ENCODE data around the gene HEXB.
"Not testable (repeated sequence)": the region's sequence is repeated elsewhere in the genome, so short reads cannot be mapped to it uniquely, and the experiment has no call there.

The HEXB gene

GRCh38 chr5:74738406-74738805 lies 53.4 kb downstream of the HEXB start:
- no peak for DNase-seq (ENCODE audit: low spot score)

- not testable (repeated sequence) for DNase-seq (ENCODE audit: low spot score)
These were observed 63.7 kb downstream of the HEXB start for GRCh38 chr5:74748742-74749141.

GRCh38 chr5:74761241-74761640 lies 76.2 kb downstream of the HEXB start:
- no peak for DNase-seq (ENCODE audit: low spot score)

GRCh38 chr5:74762599-74762998 lies 77.6 kb downstream of the HEXB start:
- no peak for DNase-seq (ENCODE audit: low spot score)

GRCh38 chr5:74763504-74763903 lies 78.5 kb downstream of the HEXB start:
- no peak for DNase-seq (ENCODE audit: low spot score)

- DNase-seq (ENCODE audit: low spot score) = no peak
These were observed 80.2 kb downstream of the HEXB start for GRCh38 chr5:74765201-74765600.

- DNase-seq (ENCODE audit: low spot score) = no peak
These were observed 80.9 kb downstream of the HEXB start for GRCh38 chr5:74765929-74766328.

GRCh38 chr5:74766418-74766848 lies 81.4 kb downstream of the HEXB start:
- DNase-seq (ENCODE audit: low spot score) = peak; percentile 72

- DNase-seq (ENCODE audit: low spot score) = peak; percentile 92
These were observed 82.0 kb downstream of the HEXB start, which contains the start of the genes GFM2 and NSA2 for GRCh38 chr5:74766849-74767578. TSS of gene GFM2 (minus strand) at chr5:74767117. CDS start at chr5:74763742, 3,375 bp downstream. TSS of gene NSA2 (plus strand) at chr5:74767249. CDS start at chr5:74767361, 112 bp downstream.

- peak; percentile 30 for DNase-seq (ENCODE audit: low spot score)
These were observed 82.5 kb downstream of the HEXB start for GRCh38 chr5:74767579-74767913.

Data from hematopoietic multipotent progenitor cell treated with erythropoietin and hydrocortisone succinate and interleukin-3 and kit ligand, for 15 days (in vitro differentiated cells).